IPS-11a (cell line): ENCODE measurements around the gene SMARCAL1.

Source experiments
- H3K4me3 ChIP-seq: one replicate; pipeline ENCODE4 v1.5.1; 2013; ENCODE audit warnings: low read depth, low read length, control low read depth

SMARCAL1 gene

GRCh38 chr2:216392945-216393840 lies 19.1 kb upstream of the SMARCAL1 start:
- no peak overlapping the region for H3K4me3 ChIP-seq

GRCh38 chr2:216394881-216395280 lies 17.4 kb upstream of the SMARCAL1 start:
- no peak overlapping the region for H3K4me3 ChIP-seq

- no peak overlapping the region for H3K4me3 ChIP-seq
Measured at GRCh38 chr2:216399621-216400020, 12.7 kb upstream of the SMARCAL1 start.

GRCh38 chr2:216402751-216403150 lies 9.5 kb upstream of the SMARCAL1 start:
- no peak overlapping the region for H3K4me3 ChIP-seq

- H3K4me3 ChIP-seq = no peak overlapping the region
Measured at GRCh38 chr2:216404010-216404618, 8.2 kb upstream of the SMARCAL1 start.

DNA sequence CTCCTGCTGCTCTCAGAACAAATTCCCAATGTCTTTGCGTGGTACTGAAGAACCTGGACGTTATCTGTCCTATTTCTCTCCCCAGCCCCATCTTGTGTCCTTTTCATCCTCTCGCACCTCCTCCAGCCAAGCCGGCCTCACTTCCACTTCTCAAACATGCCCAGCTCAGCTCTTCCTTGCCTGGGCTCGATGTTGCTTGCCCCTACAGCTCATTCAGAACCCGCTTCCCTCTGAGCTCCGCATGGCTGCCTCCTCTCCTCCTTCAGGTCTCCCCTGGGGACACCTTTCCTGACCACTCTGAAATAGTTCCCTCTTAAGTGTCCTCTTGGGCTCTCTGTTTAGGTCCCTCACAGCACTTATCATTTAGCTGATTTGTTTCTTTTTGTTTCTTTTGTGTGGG lies 6.7 kb upstream of the SMARCAL1 start:
- H3K4me3 ChIP-seq = no peak overlapping the region

DNA sequence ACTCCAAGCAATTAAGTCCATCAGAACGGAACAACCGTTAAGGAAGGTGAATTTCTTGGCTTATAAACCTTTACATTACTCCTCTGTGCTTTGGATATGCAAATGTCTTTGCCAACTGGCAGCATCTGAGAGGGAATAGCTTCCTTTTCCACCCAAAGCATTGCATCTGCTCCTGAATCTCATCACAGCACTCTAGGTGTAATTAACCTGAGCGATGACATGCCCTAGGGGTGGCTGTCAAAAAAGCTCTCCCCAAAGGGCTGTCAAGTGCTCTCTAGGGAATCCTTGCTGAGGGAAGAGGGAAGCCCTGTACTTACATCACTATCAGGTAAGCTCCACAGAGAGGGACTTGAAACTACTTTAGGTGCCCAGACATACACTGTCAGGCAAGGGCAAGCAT lies 5.5 kb upstream of the SMARCAL1 start:
- H3K4me3 ChIP-seq = no peak overlapping the region

- no peak overlapping the region for H3K4me3 ChIP-seq
Measured at GRCh38 chr2:216408426-216409290, 3.6 kb upstream of the SMARCAL1 start.

DNA sequence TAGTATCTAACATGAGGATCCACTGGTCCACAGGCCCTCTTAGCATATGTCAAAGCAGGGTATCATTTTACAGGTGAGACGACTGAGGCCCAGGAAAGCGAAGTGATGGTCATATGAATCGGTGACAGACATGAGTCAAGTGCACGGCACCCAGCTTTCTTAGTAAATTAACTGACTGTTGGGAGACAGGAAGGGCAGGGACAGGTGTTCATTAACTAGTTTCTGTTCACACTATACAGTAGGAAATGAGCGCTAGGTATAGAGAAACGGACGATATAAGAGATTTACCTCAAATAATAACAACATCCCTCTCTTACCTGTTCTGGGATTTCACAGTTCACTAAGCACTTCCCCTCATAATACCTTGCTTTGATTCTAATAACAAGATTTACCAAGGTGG lies 1.7 kb upstream of the SMARCAL1 start:
- no peak overlapping the region for H3K4me3 ChIP-seq

- H3K4me3 ChIP-seq = no peak overlapping the region
Measured at GRCh38 chr2:216413882-216414281, 1.6 kb downstream of the SMARCAL1 start.

GRCh38 chr2:216414772-216415319 lies 2.6 kb downstream of the SMARCAL1 start:
- no peak overlapping the region for H3K4me3 ChIP-seq

- no peak overlapping the region for H3K4me3 ChIP-seq
Measured at GRCh38 chr2:216415541-216415940, 3.3 kb downstream of the SMARCAL1 start.

DNA sequence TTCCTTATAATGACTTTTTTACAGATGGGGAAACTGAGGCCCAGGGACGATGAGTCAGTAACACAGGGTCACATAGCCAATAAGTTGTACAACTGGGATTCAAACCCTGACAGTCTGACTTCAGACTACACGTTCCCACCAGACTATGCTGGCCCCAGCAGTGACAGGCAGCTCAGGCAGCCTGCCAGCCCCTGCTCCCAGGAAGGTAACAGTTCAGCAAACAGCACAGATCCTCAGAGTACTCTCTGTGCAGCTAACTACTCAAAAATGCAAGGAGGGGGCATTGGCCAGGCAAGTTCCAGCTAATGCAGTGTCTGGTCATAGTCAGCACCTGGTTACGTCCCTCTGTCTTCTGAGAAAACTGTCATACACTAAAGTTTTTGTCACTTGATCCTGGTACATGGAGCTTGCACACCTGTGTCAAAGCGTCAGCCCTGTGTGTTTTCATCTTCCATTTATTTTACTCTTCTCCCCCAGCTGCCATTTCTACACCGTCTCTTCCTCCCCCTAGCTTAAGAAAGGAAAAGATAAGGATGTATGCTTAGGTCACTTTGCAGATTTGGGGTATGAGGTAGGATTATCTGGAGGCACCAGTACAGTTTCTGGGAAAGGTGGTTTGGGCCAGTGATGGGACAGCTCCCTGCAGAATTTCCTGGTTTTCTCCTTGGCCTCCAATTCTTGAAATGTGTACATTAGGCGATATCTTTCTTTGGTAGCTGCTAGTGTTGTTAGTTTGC lies 4.5 kb downstream of the SMARCAL1 start:
- no peak overlapping the region for H3K4me3 ChIP-seq

GRCh38 chr2:216418981-216419380 lies 6.7 kb downstream of the SMARCAL1 start:
- H3K4me3 ChIP-seq = no peak overlapping the region

DNA sequence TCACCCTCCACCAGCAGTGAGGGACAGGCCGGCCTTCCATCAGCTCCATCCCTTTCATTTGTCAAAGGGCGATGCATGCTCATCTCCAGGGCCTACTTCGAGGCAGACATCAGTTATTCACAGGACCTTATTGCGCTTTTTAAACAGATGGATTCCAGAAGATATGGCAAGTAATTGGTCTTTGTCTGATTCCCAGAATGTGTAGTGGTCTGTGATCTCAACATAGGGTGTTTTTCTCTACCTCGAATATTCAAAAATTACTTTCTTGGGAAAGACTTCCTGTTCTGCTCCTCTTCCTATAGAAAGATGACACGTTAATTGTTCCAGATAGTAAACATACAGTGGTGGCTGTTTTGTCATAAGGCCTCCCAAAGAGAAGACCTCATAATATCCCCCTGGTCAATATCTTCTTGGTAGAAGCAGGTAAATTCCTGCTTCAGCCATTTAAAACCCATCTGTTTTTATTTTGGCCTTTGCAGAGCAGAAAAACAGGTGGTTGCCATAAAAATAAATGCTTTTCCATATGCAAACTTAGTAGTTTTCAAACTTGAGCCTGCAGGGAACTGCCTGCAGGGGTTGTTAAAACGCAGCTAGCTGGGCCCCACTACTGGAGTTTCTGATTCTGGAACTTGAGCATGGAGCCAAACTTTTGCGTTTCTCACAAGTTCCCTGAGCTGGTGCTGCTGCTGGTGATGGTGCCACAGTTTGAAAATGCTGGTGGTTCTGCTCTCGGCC lies 8.2 kb downstream of the SMARCAL1 start:
- no peak overlapping the region for H3K4me3 ChIP-seq

DNA sequence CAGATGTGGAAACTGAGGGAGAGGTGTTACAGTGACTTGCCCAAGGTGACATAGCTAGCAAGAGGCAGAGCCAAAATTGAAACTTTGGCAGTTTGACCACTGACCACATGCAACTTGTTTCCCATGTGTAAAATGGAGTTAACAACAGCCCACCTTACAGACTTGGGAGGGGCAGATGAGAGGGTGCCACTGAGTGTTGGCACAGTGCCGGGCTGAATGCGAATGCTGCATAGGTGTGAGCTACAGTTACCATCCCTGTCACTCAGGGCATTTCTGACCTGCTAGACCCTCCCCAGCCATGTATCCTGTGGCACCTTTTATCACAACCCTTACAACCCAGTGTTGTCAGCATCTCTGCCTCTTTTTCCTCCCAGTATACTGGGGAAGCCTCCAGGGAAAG lies 10.8 kb downstream of the SMARCAL1 start:
- no peak overlapping the region for H3K4me3 ChIP-seq

- H3K4me3 ChIP-seq = no peak overlapping the region
Measured at GRCh38 chr2:216424274-216424673, 12.0 kb downstream of the SMARCAL1 start.

DNA sequence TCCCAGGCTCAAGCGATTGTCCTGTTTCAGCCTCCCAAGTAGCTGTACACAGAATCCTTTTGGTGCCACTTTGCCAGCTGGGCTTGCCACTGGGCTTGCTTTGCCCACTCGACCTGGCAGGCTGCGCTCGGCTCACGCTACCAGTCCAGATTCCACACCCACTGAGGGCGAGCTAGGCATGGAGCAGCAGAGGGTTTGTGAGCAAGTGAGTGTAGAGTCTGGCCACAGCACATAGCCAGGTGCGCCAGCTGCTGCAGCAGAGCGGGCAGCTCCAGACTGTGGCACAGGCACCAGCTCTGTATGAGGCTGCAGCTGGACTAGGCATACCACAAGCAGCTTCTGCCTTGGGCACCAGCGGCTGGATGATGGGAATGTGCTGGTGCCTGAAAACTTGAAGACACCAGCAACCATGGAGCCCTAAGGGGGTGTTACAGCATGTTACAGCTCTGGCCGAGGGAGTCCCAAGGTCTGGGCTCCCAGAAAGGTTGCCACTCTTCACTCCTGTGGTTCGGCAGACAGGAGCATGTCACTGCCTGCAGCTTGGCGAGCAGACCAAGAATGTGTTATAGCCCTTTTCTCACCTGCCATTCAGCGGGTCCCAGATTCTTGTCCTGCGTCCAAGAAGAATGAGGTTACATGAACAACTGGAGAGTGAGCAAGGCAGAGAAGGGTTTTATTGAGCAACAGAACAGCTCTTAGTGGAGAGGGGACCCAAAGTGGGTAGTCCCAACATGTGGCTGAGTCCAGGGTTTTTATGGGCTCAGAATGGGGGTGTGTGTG lies 12.9 kb downstream of the SMARCAL1 start:
- H3K4me3 ChIP-seq = no peak overlapping the region

DNA sequence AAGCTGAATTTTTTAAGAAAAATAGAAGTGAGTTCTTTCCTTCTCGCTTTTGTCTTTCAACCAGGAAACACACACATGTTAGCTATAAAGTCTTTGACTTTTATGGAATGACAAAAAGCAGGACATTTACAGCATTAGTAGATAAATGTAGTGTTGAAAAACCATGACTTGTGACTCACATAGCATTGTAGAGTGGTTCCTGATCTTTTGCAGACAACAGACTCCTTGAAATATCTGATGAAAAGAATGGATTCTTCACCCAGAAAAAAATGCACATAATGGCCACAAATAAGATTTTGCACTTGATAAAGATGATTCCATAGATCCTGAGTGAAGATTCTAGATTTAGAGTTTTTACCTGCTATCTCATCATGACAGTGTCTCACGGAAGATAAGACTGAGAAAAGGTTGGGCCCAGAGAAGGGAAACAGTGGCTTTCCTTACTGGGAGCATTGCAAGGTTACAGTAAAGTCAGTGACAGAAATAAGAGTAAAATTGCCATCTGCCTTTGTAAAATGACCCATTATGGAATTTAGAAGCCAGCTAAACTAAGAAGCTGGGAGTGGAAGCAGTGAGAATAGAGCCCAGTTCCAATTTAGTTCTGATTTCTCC lies 14.0 kb downstream of the SMARCAL1 start:
- H3K4me3 ChIP-seq = no peak overlapping the region
